Hepatocyte (in vitro differentiated cells): ENCODE results near the gene LLPH. TPM values are rescaled to one million over a fixed set of nuclear protein-coding genes. Genes with fewer than 3 reads are reported as not detected.

Experiments
- DNase-seq: peaks from one replicate; pipeline ENCODE4 v3.0.0-alpha.2; 2016; ENCODE audit warnings: low spot score
- H2AFZ ChIP-seq: fragments of 200-600 bp; sonication (generic); 2 replicates; pipeline ENCODE4 v1.6.0; 2016; ENCODE audit warnings: antibody characterized with exemption, mild to moderate bottlenecking
- H3K27ac ChIP-seq: fragments of 200-600 bp; sonication (generic); 2 replicates; pipeline ENCODE4 v1.5.1; 2016; ENCODE audit warnings: mild to moderate bottlenecking
- H3K27me3 ChIP-seq: fragments of 200-600 bp; sonication (generic); 2 replicates; pipeline ENCODE4 v1.6.1; 2016
- H3K36me3 ChIP-seq: fragments of 200-600 bp; sonication (generic); replicated peaks from 2 replicates; pipeline ENCODE4 v1.5.1; 2016; ENCODE audit warnings: low read depth; ENCODE audit not compliant: insufficient read depth
- H3K4me1 ChIP-seq: fragments of 200-600 bp; sonication (generic); 2 replicates; pipeline ENCODE4 v1.5.1; 2016; ENCODE audit warnings: mild to moderate bottlenecking, moderate library complexity; ENCODE audit not compliant: insufficient read depth
- H3K4me2 ChIP-seq: fragments of 200-600 bp; sonication (generic); 2 replicates; pipeline ENCODE4 v1.6.0; 2016
- H3K4me3 ChIP-seq: fragments of 200-600 bp; sonication (generic); 2 replicates; pipeline ENCODE4 v1.5.1; 2016; ENCODE audit warnings: mild to moderate bottlenecking
- H3K79me2 ChIP-seq: fragments of 200-600 bp; sonication (generic); 2 replicates; pipeline ENCODE4 v1.6.0; 2017; ENCODE audit warnings: mild to moderate bottlenecking
- H3K9me2 ChIP-seq: fragments of 200-600 bp; sonication (generic); replicated peaks from 2 replicates; pipeline ENCODE4 v1.6.0; 2017; ENCODE audit warnings: mild to moderate bottlenecking; ENCODE audit not compliant: insufficient read depth
- H3K9me3 ChIP-seq: fragments of 200-600 bp; sonication (generic); 2 replicates; pipeline ENCODE4 v1.5.1; 2016; ENCODE audit warnings: low read depth, mild to moderate bottlenecking
- H4K20me1 ChIP-seq: fragments of 200-600 bp; sonication (generic); 2 replicates; pipeline ENCODE4 v1.6.0; 2016; ENCODE audit warnings: mild to moderate bottlenecking; ENCODE audit not compliant: insufficient read depth, poor library complexity, severe bottlenecking
- EZH2 ChIP-seq: fragments of 200-600 bp; sonication (generic); IDR thresholded peaks from 2 replicates; pipeline ENCODE4 v1.6.1; 2016; ENCODE audit warnings: antibody characterized with exemption, mild to moderate bottlenecking, borderline replicate concordance
- EZH2phosphoT487 ChIP-seq: fragments of 200-600 bp; sonication (generic); IDR thresholded peaks from one replicate; pipeline ENCODE4 v1.6.1; 2018; ENCODE audit warnings: antibody characterized with exemption, mild to moderate bottlenecking, low read depth, moderate library complexity; ENCODE audit not compliant: unreplicated experiment, severe bottlenecking
- WGBS: methylation state at CpG from one replicate; pipeline ENCODE4 v1.1.6; 2016; ENCODE audit warnings: low lambda C conversion rate; ENCODE audit errors: missing lambda C conversion rate; 5-methylcytosine and 5-hydroxymethylcytosine counted together
- polyA plus RNA-seq: library from polyadenylated mRNA; unstranded; fragments of >200 nt; fragmentation: Nextera tagmentation; extraction: Ambion mirVana; gene quantifications from 2 replicates; pipeline ENCODE4 v1.2.1, GENCODE V29; 2016
- total RNA-seq: library from RNA; depleted of rRNA; stranded (reverse); fragments of >200 nt; gene quantifications from 2 replicates; pipeline ENCODE4 v1.2.3, GENCODE V29; 2014
- TF ChIP-seq, protein P1 (sequence below): fragments of 200-600 bp; sonication (generic); IDR thresholded peaks from 2 replicates; pipeline ENCODE4 v1.5.1; 2016; ENCODE audit warnings: antibody characterized with exemption, mild to moderate bottlenecking; ENCODE audit not compliant: poor library complexity

LLPH gene
- total and polyA plus RNA-seq, 2 experiments from 2014 or later = 17.4 to 41.1 TPM

DNA sequence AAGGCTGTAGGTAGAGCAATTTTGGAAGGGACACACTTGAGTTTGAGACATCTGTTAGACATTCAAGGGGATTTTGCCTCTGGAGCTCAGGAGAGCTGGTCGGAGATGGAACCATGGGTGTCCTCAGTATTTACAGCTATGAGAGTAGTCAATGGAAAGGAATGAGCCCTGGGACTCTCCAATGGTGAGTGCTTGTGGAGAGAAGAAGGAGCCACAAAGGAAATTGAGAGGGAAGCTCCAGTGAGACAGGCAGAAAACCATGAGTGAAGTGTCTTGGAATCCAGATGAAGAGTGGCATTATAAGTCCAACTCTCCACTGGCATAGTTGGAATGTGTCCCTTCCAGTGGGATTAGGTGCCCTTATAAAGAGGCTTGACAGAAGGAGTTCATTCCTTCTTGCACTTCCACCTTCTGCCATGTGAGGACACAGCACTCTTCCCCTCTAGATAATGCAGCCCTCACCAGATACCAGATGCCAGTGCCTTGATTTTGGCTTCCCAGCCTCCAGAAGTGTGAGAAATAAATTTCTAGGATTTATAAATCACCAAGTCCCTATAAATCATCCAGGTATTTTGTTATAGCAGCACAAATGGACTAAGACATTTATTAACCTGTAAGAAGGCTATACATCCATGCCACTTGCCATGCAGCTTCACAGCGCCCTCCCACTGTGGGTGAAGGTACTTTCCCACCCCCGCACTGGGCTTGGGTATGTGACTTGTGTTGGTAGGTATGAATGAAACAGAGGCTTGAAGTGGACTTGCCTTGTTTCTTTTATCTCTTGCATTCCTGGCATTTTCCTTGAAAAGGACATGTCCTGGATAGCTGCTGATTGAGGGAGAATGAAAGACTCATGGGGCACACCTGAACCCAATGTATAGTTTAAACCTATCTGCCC is 27.3 kb downstream of the LLPH start:
- no peak overlapping the region for H3K4me2 ChIP-seq
- no peaks in the 10 kb centered on the region for H3K79me2 ChIP-seq
- no peak for DNase-seq
- no peaks in the 10 kb centered on the region for H4K20me1 ChIP-seq
- H3K27ac ChIP-seq = no peak overlapping the region
- no peak overlapping the region for H2AFZ ChIP-seq
- H3K9me2 ChIP-seq = no peaks in the 10 kb centered on the region
- TF ChIP-seq EZH2phosphoT487 = no peak
- TF ChIP-seq EZH2 = no peak
- 93% methylated on average over 3 of the region's 3 CpGs for WGBS
- H3K4me3 ChIP-seq = no peak overlapping the region
- H3K27me3 ChIP-seq = no peaks in the 10 kb centered on the region
- no peaks in the 10 kb centered on the region for H3K9me3 ChIP-seq
- no peaks in the 10 kb centered on the region for H3K36me3 ChIP-seq
- no peaks in the 10 kb centered on the region for H3K4me1 ChIP-seq

DNA sequence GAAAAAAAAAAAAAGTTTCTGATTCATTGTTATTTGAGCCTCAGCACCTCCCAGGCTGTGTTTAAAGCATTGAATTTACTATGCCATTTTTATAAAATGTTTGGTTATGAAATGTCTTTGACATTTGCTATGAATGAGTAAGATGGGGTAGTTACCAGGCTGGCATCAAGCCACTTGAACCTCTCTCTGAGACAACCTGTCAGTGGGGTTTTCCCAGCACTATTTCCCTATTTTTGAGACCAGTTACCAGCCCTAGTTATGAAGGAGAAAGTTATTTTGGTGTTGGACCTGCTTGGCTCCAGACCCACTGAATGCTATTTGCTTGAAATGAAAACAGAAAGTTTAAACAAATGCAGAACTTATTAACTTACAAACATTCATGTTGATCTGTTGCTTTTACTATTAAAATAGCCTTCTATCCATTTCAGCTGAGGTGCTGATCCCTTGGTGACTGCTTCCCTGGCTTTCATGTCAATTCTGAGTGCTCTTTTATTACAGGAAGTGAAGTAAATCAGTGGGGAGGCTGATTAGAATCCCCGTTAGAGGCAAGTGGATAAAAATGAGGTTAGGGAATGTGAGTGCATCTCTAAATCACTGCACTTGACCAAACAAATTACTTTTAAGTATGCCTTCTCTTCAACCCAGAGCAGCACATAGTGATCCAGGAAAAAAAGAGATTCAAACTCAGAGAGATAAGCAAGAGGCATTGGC is 37.8 kb downstream of the LLPH start:
- Histone ChIP-seq H4K20me1 (no peaks in the 10 kb centered on the region), H3K9me2 (no peaks in the 10 kb centered on the region), H3K36me3 (no peaks in the 10 kb centered on the region), H3K4me2 (peak overlapping the region; percentile 17), H3K79me2 (no peaks in the 10 kb centered on the region), H3K27me3 (no peaks in the 10 kb centered on the region), H3K9me3 (no peaks in the 10 kb centered on the region), H3K4me1 (no peaks in the 10 kb centered on the region), H3K4me3 (no peak overlapping the region), H2AFZ (no peak overlapping the region), H3K27ac (no peak overlapping the region)
- TF ChIP-seq EZH2 (no peak), EZH2phosphoT487 (no peak)
- TF ChIP-seq, protein P1, sequence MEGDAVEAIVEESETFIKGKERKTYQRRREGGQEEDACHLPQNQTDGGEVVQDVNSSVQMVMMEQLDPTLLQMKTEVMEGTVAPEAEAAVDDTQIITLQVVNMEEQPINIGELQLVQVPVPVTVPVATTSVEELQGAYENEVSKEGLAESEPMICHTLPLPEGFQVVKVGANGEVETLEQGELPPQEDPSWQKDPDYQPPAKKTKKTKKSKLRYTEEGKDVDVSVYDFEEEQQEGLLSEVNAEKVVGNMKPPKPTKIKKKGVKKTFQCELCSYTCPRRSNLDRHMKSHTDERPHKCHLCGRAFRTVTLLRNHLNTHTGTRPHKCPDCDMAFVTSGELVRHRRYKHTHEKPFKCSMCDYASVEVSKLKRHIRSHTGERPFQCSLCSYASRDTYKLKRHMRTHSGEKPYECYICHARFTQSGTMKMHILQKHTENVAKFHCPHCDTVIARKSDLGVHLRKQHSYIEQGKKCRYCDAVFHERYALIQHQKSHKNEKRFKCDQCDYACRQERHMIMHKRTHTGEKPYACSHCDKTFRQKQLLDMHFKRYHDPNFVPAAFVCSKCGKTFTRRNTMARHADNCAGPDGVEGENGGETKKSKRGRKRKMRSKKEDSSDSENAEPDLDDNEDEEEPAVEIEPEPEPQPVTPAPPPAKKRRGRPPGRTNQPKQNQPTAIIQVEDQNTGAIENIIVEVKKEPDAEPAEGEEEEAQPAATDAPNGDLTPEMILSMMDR = no peak
- no peak for DNase-seq
- 17% methylated on average over 1 of the region's 1 CpG for WGBS

DNA sequence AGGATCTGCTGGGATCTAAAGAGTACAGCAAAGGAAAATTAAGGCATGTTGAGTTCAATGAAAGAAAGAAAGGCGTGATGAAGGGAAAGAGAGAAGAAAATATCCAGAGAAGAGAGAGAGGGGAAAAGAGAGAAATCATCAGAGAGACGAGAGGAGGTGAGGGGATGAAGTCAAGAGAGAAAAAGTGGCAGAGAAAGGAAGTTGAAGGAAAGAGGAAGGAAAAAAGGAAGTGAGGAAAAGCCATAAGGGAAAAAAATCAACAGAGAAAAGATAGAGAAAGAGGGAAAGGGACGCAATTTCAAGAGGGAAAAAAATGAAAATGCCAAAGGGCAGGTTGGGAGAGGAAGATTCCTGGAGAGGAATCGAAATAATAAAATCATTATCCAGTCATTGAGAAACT is 40.4 kb downstream of the LLPH start:
- H2AFZ ChIP-seq = no peak overlapping the region

More for the DNA sequence above, 40.4 kb downstream of the LLPH start:
- TF ChIP-seq EZH2 (no peak), EZH2phosphoT487 (no peak)
- TF ChIP-seq, protein P1 = no peak
- Histone ChIP-seq H3K27ac (no peak overlapping the region), H4K20me1 (no peaks in the 10 kb centered on the region), H3K4me1 (no peaks in the 10 kb centered on the region), H3K79me2 (no peaks in the 10 kb centered on the region), H3K4me2 (no peak overlapping the region), H3K27me3 (no peaks in the 10 kb centered on the region), H3K4me3 (no peak overlapping the region), H3K9me3 (no peaks in the 10 kb centered on the region), H3K36me3 (no peaks in the 10 kb centered on the region), H3K9me2 (no peaks in the 10 kb centered on the region)
- WGBS = 83% methylated on average over 4 of the region's 4 CpGs
- no peak for DNase-seq
